ENCODE measurements around the gene SULT1C2.

DNA sequence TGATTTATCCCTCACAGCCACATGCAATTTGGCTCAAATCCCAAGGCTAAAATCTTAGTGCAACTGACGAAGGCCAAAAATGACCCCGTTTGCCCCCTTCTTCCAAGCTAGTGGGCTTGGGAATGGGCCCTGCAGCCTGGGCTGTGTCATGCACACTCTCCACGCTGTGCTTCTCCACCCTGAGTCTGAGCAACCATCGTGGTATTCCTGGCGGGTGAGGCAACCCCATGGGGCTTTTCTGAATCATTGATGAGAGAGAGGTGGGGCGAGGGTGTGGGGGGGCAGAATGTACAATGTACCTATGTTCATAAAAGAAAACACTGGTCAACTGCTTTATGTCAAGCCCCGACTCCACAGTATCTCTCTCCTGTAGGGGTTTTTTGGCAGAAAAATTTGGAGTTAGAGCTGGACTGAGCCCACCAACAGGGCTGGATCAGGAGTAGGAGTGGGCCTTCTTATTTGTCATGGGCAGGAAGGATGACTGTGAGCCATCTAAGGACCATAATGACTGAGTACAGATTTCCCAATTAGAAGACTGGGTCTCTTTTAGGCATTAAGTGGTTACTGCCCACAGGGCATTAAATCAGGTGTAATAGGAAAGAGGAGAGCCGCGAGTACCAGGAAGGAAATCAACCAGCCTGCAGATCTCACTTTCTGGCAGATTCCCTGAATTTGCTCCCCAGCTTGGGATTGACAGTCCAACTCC lies 8.9 kb downstream of the SULT1C2 start:
- no peak for TF ChIP-seq POLR2AphosphoS5 (IDR thresholded peaks at IDR 0.05; ENCODE audit: low read depth)
- TF ChIP-seq, protein P1, sequence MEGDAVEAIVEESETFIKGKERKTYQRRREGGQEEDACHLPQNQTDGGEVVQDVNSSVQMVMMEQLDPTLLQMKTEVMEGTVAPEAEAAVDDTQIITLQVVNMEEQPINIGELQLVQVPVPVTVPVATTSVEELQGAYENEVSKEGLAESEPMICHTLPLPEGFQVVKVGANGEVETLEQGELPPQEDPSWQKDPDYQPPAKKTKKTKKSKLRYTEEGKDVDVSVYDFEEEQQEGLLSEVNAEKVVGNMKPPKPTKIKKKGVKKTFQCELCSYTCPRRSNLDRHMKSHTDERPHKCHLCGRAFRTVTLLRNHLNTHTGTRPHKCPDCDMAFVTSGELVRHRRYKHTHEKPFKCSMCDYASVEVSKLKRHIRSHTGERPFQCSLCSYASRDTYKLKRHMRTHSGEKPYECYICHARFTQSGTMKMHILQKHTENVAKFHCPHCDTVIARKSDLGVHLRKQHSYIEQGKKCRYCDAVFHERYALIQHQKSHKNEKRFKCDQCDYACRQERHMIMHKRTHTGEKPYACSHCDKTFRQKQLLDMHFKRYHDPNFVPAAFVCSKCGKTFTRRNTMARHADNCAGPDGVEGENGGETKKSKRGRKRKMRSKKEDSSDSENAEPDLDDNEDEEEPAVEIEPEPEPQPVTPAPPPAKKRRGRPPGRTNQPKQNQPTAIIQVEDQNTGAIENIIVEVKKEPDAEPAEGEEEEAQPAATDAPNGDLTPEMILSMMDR (IDR thresholded peaks at IDR 0.05; ENCODE audit: insufficient read depth, low read length) = no peak
- no peak for TF ChIP-seq SPI1 (IDR thresholded peaks at IDR 0.05; ENCODE audit: borderline replicate concordance, low read depth)
- TF ChIP-seq GABPA (IDR thresholded peaks at IDR 0.05; ENCODE audit: low read depth) = no peak

All from HL-60 (cell line).